ENCODE data around the gene KNSTRN.

- TF ChIP-seq CTCF (conservative IDR thresholded peaks at IDR 0.05) (peak; percentile 27; the same call in 1 of the 2 replicates), EZH2 (IDR thresholded peaks at IDR 0.05; ENCODE audit: low read depth) (no peak)
Observed at GRCh38 chr15:40354408-40355171, 27.9 kb upstream of the KNSTRN start.
